ENCODE measurements around the gene EPHB3. TPM values are rescaled to one million over a fixed set of nuclear protein-coding genes. Genes with fewer than 3 reads are reported as not detected.
A peak's percentile ranks its signal among the peaks of the same experiment; 100 is the strongest.

EPHB3 gene
- total RNA-seq, 2 donors from 2014 or later, result 0.35 TPM; not detected in 1

DNA sequence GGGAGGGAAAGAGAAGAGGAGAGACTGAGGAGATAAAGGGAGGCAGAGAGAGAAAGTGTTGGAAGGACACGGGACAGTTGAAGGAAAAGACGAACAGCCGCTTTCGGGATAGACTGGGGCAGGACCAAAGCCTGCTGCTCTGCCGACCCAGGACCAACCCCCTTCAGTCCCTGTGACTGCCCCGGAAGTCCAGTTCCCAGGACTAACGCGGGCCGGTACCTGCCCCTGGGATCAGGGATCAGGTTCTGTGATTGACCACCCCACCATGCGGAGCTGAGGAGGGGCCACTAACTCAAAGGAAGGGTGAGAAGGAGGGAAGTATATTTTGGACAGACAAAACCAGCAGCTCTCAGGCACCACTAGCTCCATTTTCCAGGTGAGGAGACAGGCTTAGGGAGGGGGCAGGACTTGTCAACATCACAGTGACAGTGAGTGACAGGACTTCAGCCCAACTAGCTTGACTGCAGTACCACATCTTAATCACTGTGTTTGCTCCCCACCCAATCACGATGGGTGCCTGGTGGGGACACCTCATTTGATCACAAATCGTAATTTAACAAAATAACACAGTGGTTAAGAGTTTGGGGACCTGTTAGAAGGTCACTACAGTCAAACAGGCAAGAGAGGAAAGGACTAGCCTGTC lies 9.8 kb upstream of the EPHB3 start:
- peaks cover 34% of the 10 kb centered on the region for H3K27me3 Mint-ChIP-seq
- H3K9me3 ChIP-seq (ENCODE audit: control insufficient read depth, low read length, poor library complexity, severe bottlenecking), result no peaks in the 10 kb centered on the region
- ATAC-seq (no peak), DNase-seq (no peak)
- peaks cover 17% of the 10 kb centered on the region for H3K4me1 Mint-ChIP-seq
- H3K4me3 Mint-ChIP-seq, result no peak overlapping the region
- H3K27ac Mint-ChIP-seq, result peak overlapping the region; percentile 80
- peaks cover 2% of the 10 kb centered on the region for H3K36me3 Mint-ChIP-seq (ENCODE audit: low read depth)

- Mint-ChIP-seq H3K27me3 (peaks cover 40% of the 10 kb centered on the region), H3K4me1 (peaks cover 22% of the 10 kb centered on the region), H3K27ac (peak overlapping the region; percentile 80), H3K4me3 (peak overlapping the region; percentile 13), H3K36me3 (ENCODE audit: low read depth) (peaks cover 2% of the 10 kb centered on the region)
- ATAC-seq (no peak), DNase-seq (no peak)
- no peaks in the 10 kb centered on the region for H3K9me3 ChIP-seq (ENCODE audit: control insufficient read depth, low read length, poor library complexity, severe bottlenecking)
These were observed 9.3 kb upstream of the EPHB3 start for GRCh38 chr3:184552296-184552695.

DNA sequence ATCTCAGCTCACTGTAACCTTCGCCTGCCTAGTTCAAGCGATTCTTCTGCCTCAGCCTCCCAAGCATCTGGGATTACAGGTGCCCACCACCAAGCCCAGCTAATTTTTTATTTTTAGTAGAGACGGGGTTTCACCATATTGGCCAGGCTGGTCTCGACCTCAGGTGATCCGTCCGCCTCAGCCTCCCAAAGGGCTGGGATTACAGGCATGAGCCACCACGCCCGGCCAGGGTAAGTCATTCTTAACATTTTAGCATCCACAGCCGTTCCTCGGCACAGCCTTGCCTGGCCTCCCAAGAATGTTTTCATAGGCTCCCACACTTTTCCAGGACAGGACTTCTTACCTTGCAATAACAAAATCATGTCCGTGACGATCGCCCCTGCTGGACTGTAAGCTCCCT lies 8.7 kb upstream of the EPHB3 start:
- ATAC-seq (no peak), DNase-seq (no peak)
- Mint-ChIP-seq H3K27me3 (peaks cover 42% of the 10 kb centered on the region), H3K4me1 (peaks cover 26% of the 10 kb centered on the region), H3K27ac (peak overlapping the region; percentile 80), H3K4me3 (no peak overlapping the region), H3K36me3 (ENCODE audit: low read depth) (peaks cover 2% of the 10 kb centered on the region)
- no peaks in the 10 kb centered on the region for H3K9me3 ChIP-seq (ENCODE audit: control insufficient read depth, low read length, poor library complexity, severe bottlenecking)

GRCh38 chr3:184553385-184553784 lies 8.2 kb upstream of the EPHB3 start:
- ATAC-seq, result no peak
- H3K4me3 Mint-ChIP-seq, result no peak overlapping the region
- peaks cover 47% of the 10 kb centered on the region for H3K27me3 Mint-ChIP-seq

GRCh38 chr3:184554461-184554860 lies 7.1 kb upstream of the EPHB3 start:
- ATAC-seq (no peak), DNase-seq (no peak)
- peaks cover 55% of the 10 kb centered on the region for H3K27me3 Mint-ChIP-seq
- peak overlapping the region; percentile 14 for H3K27ac Mint-ChIP-seq
- H3K4me3 Mint-ChIP-seq, result no peak overlapping the region
- peaks cover 2% of the 10 kb centered on the region for H3K36me3 Mint-ChIP-seq (ENCODE audit: low read depth)
- peaks cover 33% of the 10 kb centered on the region for H3K4me1 Mint-ChIP-seq
- no peaks in the 10 kb centered on the region for H3K9me3 ChIP-seq (ENCODE audit: control insufficient read depth, low read length, poor library complexity, severe bottlenecking)

More at GRCh38 chr3:184553385-184553784, 8.2 kb upstream of the EPHB3 start:
- DNase-seq, result no peak
- Mint-ChIP-seq H3K4me1 (peaks cover 30% of the 10 kb centered on the region), H3K36me3 (ENCODE audit: low read depth) (peaks cover 2% of the 10 kb centered on the region), H3K27ac (peak overlapping the region; percentile 73)
- H3K9me3 ChIP-seq (ENCODE audit: control insufficient read depth, low read length, poor library complexity, severe bottlenecking), result no peaks in the 10 kb centered on the region

DNA sequence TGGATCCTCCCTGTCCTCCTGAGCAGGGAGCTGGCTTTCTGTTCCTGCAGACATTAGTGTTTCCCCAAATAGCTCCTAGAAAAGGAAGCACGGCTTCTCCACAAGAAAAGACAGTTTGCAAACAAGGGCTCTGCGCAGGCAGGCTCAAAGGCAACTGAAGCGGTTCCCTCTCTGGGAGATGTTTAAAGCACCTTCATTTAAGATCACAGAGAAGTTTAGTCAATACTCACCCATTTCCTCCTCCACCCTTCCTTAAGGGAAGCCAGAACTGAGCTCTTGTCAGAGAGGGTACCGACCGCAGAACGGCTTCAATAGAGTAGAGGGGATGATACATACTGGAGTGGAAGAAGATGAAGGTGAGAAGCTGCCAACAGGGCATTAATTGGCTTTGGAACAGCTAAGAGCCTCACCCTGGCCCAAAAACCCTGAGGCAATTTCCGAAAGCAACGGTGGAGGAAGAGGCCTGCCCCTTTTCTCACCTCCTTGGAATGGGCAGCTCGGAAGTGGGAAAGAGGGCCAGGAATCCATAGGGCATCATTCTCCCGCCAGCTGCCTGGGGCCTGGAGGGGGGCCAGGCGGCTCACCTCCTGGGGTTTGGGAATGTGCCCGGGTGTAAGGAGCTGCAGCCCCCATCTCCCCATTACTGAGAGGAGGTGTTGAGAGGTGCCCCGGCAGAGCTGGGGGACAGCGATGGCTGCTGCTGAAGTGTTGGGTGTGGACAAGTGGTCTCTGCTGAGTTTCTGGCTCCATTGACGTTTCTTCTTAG lies 4.8 kb upstream of the EPHB3 start:
- DNase-seq (no peak), ATAC-seq (peak; percentile 35)
- Mint-ChIP-seq H3K27me3 (peaks cover 63% of the 10 kb centered on the region), H3K27ac (peak overlapping the region; percentile 97), H3K4me3 (peak overlapping the region; percentile 78), H3K4me1 (peaks cover 40% of the 10 kb centered on the region), H3K36me3 (ENCODE audit: low read depth) (peaks cover 7% of the 10 kb centered on the region)
- H3K9me3 ChIP-seq (ENCODE audit: control insufficient read depth, low read length, poor library complexity, severe bottlenecking), result no peaks in the 10 kb centered on the region

GRCh38 chr3:184557348-184557950 lies 4.1 kb upstream of the EPHB3 start:
- Mint-ChIP-seq H3K4me1 (peaks cover 36% of the 10 kb centered on the region), H3K36me3 (ENCODE audit: low read depth) (peaks cover 7% of the 10 kb centered on the region), H3K4me3 (peak overlapping the region; percentile 47), H3K27ac (peak overlapping the region; percentile 97), H3K27me3 (peaks cover 56% of the 10 kb centered on the region)
- no peak for DNase-seq
- no peaks in the 10 kb centered on the region for H3K9me3 ChIP-seq (ENCODE audit: control insufficient read depth, low read length, poor library complexity, severe bottlenecking)
- no peak for ATAC-seq

DNA sequence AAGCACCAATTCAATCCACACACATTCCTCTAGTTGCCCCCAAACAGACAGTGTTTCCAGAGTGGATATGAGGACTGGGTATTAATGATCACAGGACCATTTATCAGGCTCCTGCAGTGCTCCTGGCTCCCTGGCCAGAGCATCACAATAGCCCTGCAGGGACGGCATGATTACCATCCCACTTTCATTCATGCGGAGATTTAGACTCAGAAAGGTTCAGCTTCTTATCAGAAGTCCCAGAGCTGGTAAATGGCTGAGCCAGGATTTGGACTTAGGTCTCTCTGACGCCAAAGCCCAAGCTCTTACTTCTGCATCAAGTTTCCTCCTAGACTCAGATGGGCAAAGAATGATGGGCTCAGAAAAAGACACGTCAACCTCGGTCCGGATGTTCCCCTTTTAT lies 2.9 kb upstream of the EPHB3 start:
- no peak overlapping the region for H3K27ac Mint-ChIP-seq
- DNase-seq (no peak), ATAC-seq (no peak)
- peaks cover 36% of the 10 kb centered on the region for H3K4me1 Mint-ChIP-seq
- H3K27me3 Mint-ChIP-seq, result peaks cover 45% of the 10 kb centered on the region
- H3K36me3 Mint-ChIP-seq (ENCODE audit: low read depth), result peaks cover 7% of the 10 kb centered on the region
- no peaks in the 10 kb centered on the region for H3K9me3 ChIP-seq (ENCODE audit: control insufficient read depth, low read length, poor library complexity, severe bottlenecking)
- H3K4me3 Mint-ChIP-seq, result no peak overlapping the region

DNA sequence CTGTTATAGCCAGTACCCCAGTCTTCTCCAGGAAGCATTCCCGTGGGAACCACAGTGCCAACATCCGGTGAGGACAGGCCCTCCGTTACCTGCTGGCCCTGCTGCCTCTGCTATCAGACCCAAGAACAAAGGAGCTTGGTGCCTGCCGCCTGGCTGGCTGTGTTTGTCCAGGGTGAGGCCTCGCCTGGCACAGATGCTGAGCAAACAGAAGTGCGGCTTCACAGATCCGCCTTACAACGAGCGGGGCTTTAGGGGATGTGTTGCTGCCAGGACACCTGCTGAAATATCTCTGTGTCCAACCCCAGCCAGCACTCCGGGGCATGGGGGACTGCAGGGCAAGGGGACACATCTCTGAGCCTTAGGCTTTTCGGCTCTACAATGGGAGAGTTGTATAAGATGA lies 2.2 kb upstream of the EPHB3 start:
- ATAC-seq, result no peak
- peaks cover 38% of the 10 kb centered on the region for H3K4me1 Mint-ChIP-seq
- H3K27me3 Mint-ChIP-seq, result peaks cover 50% of the 10 kb centered on the region
- peaks cover 7% of the 10 kb centered on the region for H3K36me3 Mint-ChIP-seq (ENCODE audit: low read depth)
- no peak for DNase-seq
- no peaks in the 10 kb centered on the region for H3K9me3 ChIP-seq (ENCODE audit: control insufficient read depth, low read length, poor library complexity, severe bottlenecking)
- H3K4me3 Mint-ChIP-seq, result peak overlapping the region; percentile 41
- H3K27ac Mint-ChIP-seq, result no peak overlapping the region

- ATAC-seq, result no peak
- H3K4me1 Mint-ChIP-seq, result peaks cover 43% of the 10 kb centered on the region
- no peak for DNase-seq
- peaks cover 58% of the 10 kb centered on the region for H3K27me3 Mint-ChIP-seq
- H3K36me3 Mint-ChIP-seq (ENCODE audit: low read depth), result peaks cover 7% of the 10 kb centered on the region
- peak overlapping the region; percentile 90 for H3K27ac Mint-ChIP-seq
- H3K4me3 Mint-ChIP-seq, result peak overlapping the region; percentile 94
- no peaks in the 10 kb centered on the region for H3K9me3 ChIP-seq (ENCODE audit: control insufficient read depth, low read length, poor library complexity, severe bottlenecking)
These were observed 1.1 kb upstream of the EPHB3 start for GRCh38 chr3:184560531-184560930.

GRCh38 chr3:184561913-184562877 lies 610 bp downstream of the EPHB3 start:
- no peak overlapping the region for H3K27ac Mint-ChIP-seq
- H3K9me3 ChIP-seq (ENCODE audit: control insufficient read depth, low read length, poor library complexity, severe bottlenecking), result no peaks in the 10 kb centered on the region
- peak overlapping the region; percentile 94 for H3K4me3 Mint-ChIP-seq
- H3K27me3 Mint-ChIP-seq, result peaks cover 44% of the 10 kb centered on the region
- peaks cover 7% of the 10 kb centered on the region for H3K36me3 Mint-ChIP-seq (ENCODE audit: low read depth)
- DNase-seq (no peak), ATAC-seq (no peak)
- peaks cover 36% of the 10 kb centered on the region for H3K4me1 Mint-ChIP-seq

- DNase-seq, result no peak
- no peak overlapping the region for H3K27ac Mint-ChIP-seq
- no peaks in the 10 kb centered on the region for H3K9me3 ChIP-seq (ENCODE audit: control insufficient read depth, low read length, poor library complexity, severe bottlenecking)
- H3K4me1 Mint-ChIP-seq, result peaks cover 37% of the 10 kb centered on the region
- H3K36me3 Mint-ChIP-seq (ENCODE audit: low read depth), result peaks cover 7% of the 10 kb centered on the region
- peaks cover 48% of the 10 kb centered on the region for H3K27me3 Mint-ChIP-seq
- H3K4me3 Mint-ChIP-seq, result peak overlapping the region; percentile 41
- no peak for ATAC-seq
These were observed 1.4 kb downstream of the EPHB3 start for GRCh38 chr3:184562878-184563560.

Measured in T-helper 17 cell (primary cell).